GM19452 (cell line): ENCODE results near the gene TSPO2.

ENCODE experiments used
- ATAC-seq: cut with Tn5 transposase; IDR thresholded peaks from one replicate; pipeline ENCODE4 v1.9.1; 2021; ENCODE audit not compliant: unreplicated experiment

The TSPO2 gene

GRCh38 chr6:41074692-41075436 lies 32.6 kb downstream of the TSPO2 start:
- ATAC-seq, result no peak

GRCh38 chr6:41075651-41076626 lies 33.7 kb downstream of the TSPO2 start:
- no peak for ATAC-seq

- ATAC-seq, result no peak
These were observed 35.3 kb downstream of the TSPO2 start for GRCh38 chr6:41077536-41077935.

- no peak for ATAC-seq
These were observed 35.8 kb downstream of the TSPO2 start for GRCh38 chr6:41078101-41078500.

- no peak for ATAC-seq
These were observed 36.8 kb downstream of the TSPO2 start for GRCh38 chr6:41079080-41079479.

- ATAC-seq, result no peak
These were observed 38.4 kb downstream of the TSPO2 start for GRCh38 chr6:41080621-41081020.

- ATAC-seq, result no peak
These were observed 40.8 kb downstream of the TSPO2 start for GRCh38 chr6:41083072-41083471.

GRCh38 chr6:41085182-41085581 lies 42.9 kb downstream of the TSPO2 start:
- ATAC-seq, result no peak

- no peak for ATAC-seq
These were observed 46.2 kb downstream of the TSPO2 start for GRCh38 chr6:41088451-41088850.

GRCh38 chr6:41090841-41091761 lies 48.8 kb downstream of the TSPO2 start:
- ATAC-seq, result no peak

GRCh38 chr6:41092421-41093140 lies 50.3 kb downstream of the TSPO2 start:
- ATAC-seq, result no peak

- no peak for ATAC-seq
These were observed 51.5 kb downstream of the TSPO2 start for GRCh38 chr6:41093729-41094128.
